HEK293 (cell line): ENCODE results near the gene RNF224.
A peak's percentile ranks its signal among the peaks of the same experiment; 100 is the strongest.

ENCODE experiments used
- CTCF ChIA-PET: fragments of 350-600 bp; formaldehyde crosslinking; extraction: SDS; loops from one replicate; lab custom pipeline; 2021; ENCODE audit warnings: antibody characterized with exemption; lab: Yijun Ruan, JAX
- POLR2A ChIA-PET: fragments of 300-600 bp; formaldehyde crosslinking; extraction: SDS; loops from one replicate; lab custom pipeline; 2020; ENCODE audit warnings: antibody characterized with exemption, inconsistent platforms; lab: Yijun Ruan, JAX
- H3K27ac ChIP-seq: fragments of 200-500 bp; sonication (Bioruptor generic); 2 replicates; pipeline ENCODE4 v1.5.1; 2014; ENCODE audit warnings: low read depth, low read length, control low read depth, inconsistent platforms; ENCODE audit errors: extremely low read depth
- H3K36me3 ChIP-seq, 2 experiments: fragments of 200-500 bp in 1 of 2; sonication (Bioruptor generic) in 1 of 2; 1 replicate in 1 of 2; 2 replicates in 1 of 2; pipeline ENCODE4 v1.5.1; 2014 to 2017; ENCODE audit warnings: inconsistent platforms in 2 of 2, low read length in 2 of 2; ENCODE audit not compliant: control insufficient read depth in 2 of 2, insufficient read depth in 1 of 2
- H3K4me1 ChIP-seq: fragments of 200-500 bp; sonication (Bioruptor generic); 2 replicates; pipeline ENCODE4 v1.5.1; 2014; ENCODE audit warnings: mild to moderate bottlenecking, low read length, inconsistent platforms; ENCODE audit not compliant: control insufficient read depth, insufficient read depth
- H3K4me3 ChIP-seq: 2 replicates; pipeline ENCODE4 v1.5.1; 2011; ENCODE audit warnings: low read depth, mild to moderate bottlenecking, control low read depth, low read length, moderate library complexity
- H3K9me3 ChIP-seq: fragments of 200-500 bp; sonication (Bioruptor generic); 2 replicates; pipeline ENCODE4 v1.5.1; 2014; ENCODE audit warnings: low read depth, low read length, inconsistent platforms; ENCODE audit not compliant: control insufficient read depth, insufficient read depth
- BCL11A ChIP-seq: fragments of 450-650 bp; formaldehyde crosslinking; IDR thresholded peaks from 2 replicates; pipeline ENCODE4 v1.5.1; 2016; ENCODE audit warnings: low read depth, missing biosample characterization, missing genetic modification characterization
- KLF8 ChIP-seq: fragments of 450-650 bp; formaldehyde crosslinking; IDR thresholded peaks from 2 replicates; pipeline ENCODE4 v1.5.1; 2016; ENCODE audit warnings: missing biosample characterization, missing genetic modification characterization
- TRIM28 ChIP-seq: IDR thresholded peaks from 2 replicates; pipeline ENCODE4 v1.6.1; 2011; ENCODE audit warnings: low read length, control low read depth, borderline replicate concordance
- ZIC2 ChIP-seq: fragments of 450-650 bp; formaldehyde crosslinking; IDR thresholded peaks from 2 replicates; pipeline ENCODE4 v1.5.1; 2016; ENCODE audit warnings: missing biosample characterization, missing genetic modification characterization
- ZNF133 ChIP-seq: fragments of 450-650 bp; formaldehyde crosslinking; IDR thresholded peaks from 2 replicates; pipeline ENCODE4 v1.5.1; 2016; ENCODE audit warnings: missing biosample characterization, missing genetic modification characterization
- ZNF174 ChIP-seq: fragments of 450-650 bp; formaldehyde crosslinking; IDR thresholded peaks from 2 replicates; pipeline ENCODE4 v1.5.0; 2017; ENCODE audit warnings: missing biosample characterization, mild to moderate bottlenecking, missing genetic modification characterization
- ZNF175 ChIP-seq: fragments of 450-650 bp; formaldehyde crosslinking; IDR thresholded peaks from 2 replicates; pipeline ENCODE4 v1.5.1; 2016; ENCODE audit warnings: missing biosample characterization, missing genetic modification characterization
- ZNF221 ChIP-seq: fragments of 450-650 bp; formaldehyde crosslinking; IDR thresholded peaks from 2 replicates; pipeline ENCODE4 v1.5.1; 2017; ENCODE audit warnings: missing biosample characterization, missing genetic modification characterization, borderline replicate concordance
- ZNF366 ChIP-seq: fragments of 450-650 bp; formaldehyde crosslinking; conservative IDR thresholded peaks from 2 replicates; pipeline ENCODE4 v1.5.1; 2016; ENCODE audit warnings: missing biosample characterization, missing genetic modification characterization
- ZNF423 ChIP-seq: fragments of 450-650 bp; formaldehyde crosslinking; IDR thresholded peaks from 2 replicates; pipeline ENCODE4 v1.5.1; 2016; ENCODE audit warnings: missing biosample characterization, missing genetic modification characterization
- ZNF513 ChIP-seq: fragments of 450-650 bp; IDR thresholded peaks from 2 replicates; pipeline ENCODE4 v1.5.1; 2018; ENCODE audit warnings: missing biosample characterization, missing genetic modification characterization
- ZNF555 ChIP-seq: fragments of 450-650 bp; formaldehyde crosslinking; conservative IDR thresholded peaks from 2 replicates; pipeline ENCODE4 v1.5.1; 2017; ENCODE audit warnings: missing biosample characterization, mild to moderate bottlenecking, missing genetic modification characterization, inconsistent platforms
- ZNF571 ChIP-seq: fragments of 450-650 bp; formaldehyde crosslinking; IDR thresholded peaks from 2 replicates; pipeline ENCODE4 v1.5.0; 2017; ENCODE audit warnings: missing biosample characterization, missing genetic modification characterization
- ZNF658 ChIP-seq: fragments of 450-650 bp; formaldehyde crosslinking; IDR thresholded peaks from 2 replicates; pipeline ENCODE4; 2016; ENCODE audit warnings: missing biosample characterization, missing genetic modification characterization
- ZNF792 ChIP-seq: fragments of 450-650 bp; formaldehyde crosslinking; IDR thresholded peaks from 2 replicates; pipeline ENCODE4 v1.5.1; 2016; ENCODE audit warnings: missing biosample characterization, missing genetic modification characterization

Gene RNF224

GRCh38 chr9:137263506-137263905 is 36.2 kb downstream of the RNF224 start (continued):
- TF ChIP-seq ZNF423 (tag by site-specific recombination) (no peak), ZNF658 (tag by site-specific recombination) (no peak), ZNF174 (tag by site-specific recombination) (no peak)

DNA sequence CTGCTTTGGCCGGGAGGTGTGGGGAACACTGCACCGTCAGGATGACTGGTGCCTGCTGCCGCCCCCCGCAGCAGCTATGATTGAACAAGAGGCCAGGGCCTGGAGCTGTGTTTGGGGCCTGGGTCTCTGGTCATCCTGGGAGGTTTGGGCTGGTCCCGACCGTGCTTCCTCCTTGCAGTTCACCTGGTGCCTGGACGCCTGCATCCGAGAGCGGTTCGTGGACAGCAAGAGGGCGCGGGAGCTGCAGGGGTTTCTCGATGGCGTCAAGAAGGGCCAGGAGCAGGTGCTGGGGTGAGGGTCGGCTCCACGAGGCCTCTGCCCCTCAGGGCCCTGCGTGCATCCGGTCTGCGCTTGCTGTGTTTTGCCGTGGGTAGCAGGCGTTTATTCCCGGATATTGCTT is 36.8 kb downstream of the RNF224 start:
- POLR2A ChIA-PET: interaction anchor here (0.6 to 10.1 kb wide), 5 partner anchors 16 to 298 kb away, joined by 3 to 103 read pairs (median 4); partner anchors contain the start of gene TUBB4B
- no peak overlapping the region for H3K27ac ChIP-seq
- CTCF ChIA-PET: interaction anchor here (0.6 to 6.1 kb wide), 5 partner anchors 8 to 29 kb away, joined by 3 to 37 read pairs (median 3); no protein-coding TSS in a partner anchor
- peaks cover 2 to 49% of the 10 kb centered on the region in 2 experiments; a peak in 2 of 3 replicates for H3K36me3 ChIP-seq
- no peak overlapping the region for H3K4me3 ChIP-seq
- no peaks in the 10 kb centered on the region for H3K4me1 ChIP-seq
- TF ChIP-seq BCL11A (no peak), ZNF423 (tag by site-specific recombination) (no peak), KLF8 (tag by site-specific recombination) (no peak), ZNF221 (no peak)
- TF ChIP-seq, all 188 proteins: peak for 0
- no peaks in the 10 kb centered on the region for H3K9me3 ChIP-seq

- Histone ChIP-seq H3K27ac (no peak overlapping the region), H3K36me3 (peaks cover 0 to 53% of the 10 kb centered on the region in 2 experiments; a peak in 2 of 3 replicates), H3K4me1 (no peaks in the 10 kb centered on the region), H3K4me3 (no peak overlapping the region), H3K9me3 (no peaks in the 10 kb centered on the region)
- POLR2A ChIA-PET: interaction anchor here (0.5 to 10.1 kb wide), 2 partner anchors 24 to 136 kb away, joined by 4 to 103 read pairs; partner anchors contain the start of gene TUBB4B
- CTCF ChIA-PET: interaction anchor here (0.5 to 2.2 kb wide), 9 partner anchors 9 to 1785 kb away, joined by 3 to 17 read pairs (median 5); a partner anchor contains a TSS
- TF ChIP-seq ZNF175 (tag by site-specific recombination): 0 out of 2 replicates have a peak, but pooled peaks have one; percentile 8
- TF ChIP-seq TRIM28: no peak
Measured at GRCh38 chr9:137265496-137266161, 38.3 kb downstream of the RNF224 start.

- TF ChIP-seq ZNF513 (tag by site-specific recombination) (no peak), ZIC2 (tag by site-specific recombination) (peak; percentile 83), ZNF555 (tag by site-specific recombination) (no peak), ZNF133 (no peak), ZNF366 (tag by site-specific recombination) (no peak), ZNF571 (tag by site-specific recombination) (no peak), ZNF792 (tag by site-specific recombination) (no peak)
- TF ChIP-seq, all 188 proteins: peak for 1
- CTCF ChIA-PET: interaction anchor here (0.5 to 2.2 kb wide), 6 partner anchors 19 to 198 kb away, joined by 3 to 17 read pairs (median 5); a partner anchor contains a TSS
- no peak overlapping the region for H3K27ac ChIP-seq
- POLR2A ChIA-PET: interaction anchor here (2.1 to 10.1 kb wide), 2 partner anchors 10 to 24 kb away, joined by 9 to 103 read pairs; partner anchors contain the start of gene TUBB4B
- H3K9me3 ChIP-seq: no peaks in the 10 kb centered on the region
- H3K36me3 ChIP-seq: peaks cover 0 to 58% of the 10 kb centered on the region in 2 experiments; a peak in 2 of 3 replicates
- H3K4me3 ChIP-seq: no peak overlapping the region
- H3K4me1 ChIP-seq: no peaks in the 10 kb centered on the region
Measured at GRCh38 chr9:137266162-137266527, 38.8 kb downstream of the RNF224 start.
